Measurements from ENCODE around the gene HNF4A.

DNA sequence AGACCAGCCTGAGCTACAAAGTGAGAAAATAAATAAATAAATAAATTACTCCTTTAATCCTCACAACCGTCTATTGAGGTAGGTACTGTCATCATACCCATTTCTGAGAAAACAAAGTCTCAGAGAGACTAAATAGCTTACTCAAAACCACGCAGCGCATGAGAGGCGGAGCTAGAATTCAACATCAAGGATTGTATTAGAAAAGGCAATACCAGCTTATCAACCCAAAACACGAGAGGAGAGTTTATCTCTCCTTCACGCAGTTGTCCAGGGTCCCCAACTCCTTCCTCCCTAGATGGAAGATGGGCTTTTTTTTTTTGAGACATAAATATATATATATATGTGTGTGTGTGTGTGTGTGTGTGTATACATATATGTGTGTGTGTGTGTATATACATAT lies 12.2 kb downstream of the HNF4A start:
- TF ChIP-seq, protein P1, sequence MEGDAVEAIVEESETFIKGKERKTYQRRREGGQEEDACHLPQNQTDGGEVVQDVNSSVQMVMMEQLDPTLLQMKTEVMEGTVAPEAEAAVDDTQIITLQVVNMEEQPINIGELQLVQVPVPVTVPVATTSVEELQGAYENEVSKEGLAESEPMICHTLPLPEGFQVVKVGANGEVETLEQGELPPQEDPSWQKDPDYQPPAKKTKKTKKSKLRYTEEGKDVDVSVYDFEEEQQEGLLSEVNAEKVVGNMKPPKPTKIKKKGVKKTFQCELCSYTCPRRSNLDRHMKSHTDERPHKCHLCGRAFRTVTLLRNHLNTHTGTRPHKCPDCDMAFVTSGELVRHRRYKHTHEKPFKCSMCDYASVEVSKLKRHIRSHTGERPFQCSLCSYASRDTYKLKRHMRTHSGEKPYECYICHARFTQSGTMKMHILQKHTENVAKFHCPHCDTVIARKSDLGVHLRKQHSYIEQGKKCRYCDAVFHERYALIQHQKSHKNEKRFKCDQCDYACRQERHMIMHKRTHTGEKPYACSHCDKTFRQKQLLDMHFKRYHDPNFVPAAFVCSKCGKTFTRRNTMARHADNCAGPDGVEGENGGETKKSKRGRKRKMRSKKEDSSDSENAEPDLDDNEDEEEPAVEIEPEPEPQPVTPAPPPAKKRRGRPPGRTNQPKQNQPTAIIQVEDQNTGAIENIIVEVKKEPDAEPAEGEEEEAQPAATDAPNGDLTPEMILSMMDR (IDR thresholded peaks at IDR 0.05; ENCODE audit: low read length), result no peak
- no peak for TF ChIP-seq EZH2 (IDR thresholded peaks at IDR 0.05; ENCODE audit: borderline replicate concordance, low read length)

All from OCI-LY1 (cell line).